ENCODE measurements around the gene NACC2. TPM values are rescaled to one million over a fixed set of nuclear protein-coding genes. Genes with fewer than 3 reads are reported as not detected.

NACC2 gene
- total and polyA plus RNA-seq, 10 donors = 2.1 to 34.9 (median 23.7) TPM

DNA sequence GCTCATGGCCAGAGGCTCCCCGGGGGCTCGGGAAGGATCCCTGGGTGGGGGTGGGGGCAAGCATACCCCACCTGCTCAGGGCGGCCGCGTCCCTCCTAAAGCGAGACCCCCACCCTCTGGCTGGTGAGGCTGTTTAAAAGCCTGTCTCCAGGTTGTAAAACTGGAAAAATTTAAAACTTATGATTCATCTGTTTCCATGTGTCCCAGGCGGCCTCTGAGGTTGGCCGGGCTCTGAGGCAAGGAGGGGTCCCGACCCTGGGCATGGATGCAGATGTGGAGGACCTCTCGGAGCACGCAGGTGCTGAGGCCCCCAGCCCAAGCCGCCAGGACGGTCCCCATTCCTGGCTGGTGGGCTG, 47.7 kb upstream of the NACC2 start:
- Histone ChIP-seq H3K36me3 (no peaks in the 10 kb centered on the region), H3K4me1 (peaks cover 0 to 6% (median under 1%) of the 10 kb centered on the region in 6 donors), H3K27me3 (replicated peaks in 1 of 7) (peaks cover 0 to 79% (median 42%) of the 10 kb centered on the region in 7 donors), H3K4me3 (no peak overlapping the region), H3K9me3 (no peaks in the 10 kb centered on the region), H3K27ac (no peak overlapping the region)
- no peak for DNase-seq
- intact Hi-C loops (cut with DNase I; ENCODE audit: low total_unique reads) = no loop called here
- WGBS, 5 donors = 49 to 72% (median 62%) methylated on average over 6 to 13 of the region's 13 CpGs
- TF ChIP-seq POLR2A (IDR thresholded peaks at IDR 0.05) = no peak
- TF ChIP-seq POLR2AphosphoS5 (IDR thresholded peaks at IDR 0.05) = no peak
- TF ChIP-seq, protein P1, sequence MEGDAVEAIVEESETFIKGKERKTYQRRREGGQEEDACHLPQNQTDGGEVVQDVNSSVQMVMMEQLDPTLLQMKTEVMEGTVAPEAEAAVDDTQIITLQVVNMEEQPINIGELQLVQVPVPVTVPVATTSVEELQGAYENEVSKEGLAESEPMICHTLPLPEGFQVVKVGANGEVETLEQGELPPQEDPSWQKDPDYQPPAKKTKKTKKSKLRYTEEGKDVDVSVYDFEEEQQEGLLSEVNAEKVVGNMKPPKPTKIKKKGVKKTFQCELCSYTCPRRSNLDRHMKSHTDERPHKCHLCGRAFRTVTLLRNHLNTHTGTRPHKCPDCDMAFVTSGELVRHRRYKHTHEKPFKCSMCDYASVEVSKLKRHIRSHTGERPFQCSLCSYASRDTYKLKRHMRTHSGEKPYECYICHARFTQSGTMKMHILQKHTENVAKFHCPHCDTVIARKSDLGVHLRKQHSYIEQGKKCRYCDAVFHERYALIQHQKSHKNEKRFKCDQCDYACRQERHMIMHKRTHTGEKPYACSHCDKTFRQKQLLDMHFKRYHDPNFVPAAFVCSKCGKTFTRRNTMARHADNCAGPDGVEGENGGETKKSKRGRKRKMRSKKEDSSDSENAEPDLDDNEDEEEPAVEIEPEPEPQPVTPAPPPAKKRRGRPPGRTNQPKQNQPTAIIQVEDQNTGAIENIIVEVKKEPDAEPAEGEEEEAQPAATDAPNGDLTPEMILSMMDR (IDR thresholded peaks at IDR 0.05 in 8 of 11, conservative IDR thresholded peaks at IDR 0.05 in 3 of 11) = no peak

GRCh38 chr9:136142414-136142796, 47.3 kb upstream of the NACC2 start:
- no peaks in the 10 kb centered on the region for H3K9me3 ChIP-seq
- H3K4me3 ChIP-seq = no peak overlapping the region
- H3K4me1 ChIP-seq = peaks cover 0 to 11% (median 2%) of the 10 kb centered on the region in 6 donors
- TF ChIP-seq, protein P1 (IDR thresholded peaks at IDR 0.05 in 8 of 11, conservative IDR thresholded peaks at IDR 0.05 in 3 of 11) = no peak
- H3K27me3 ChIP-seq (replicated peaks in 1 of 7) = peaks cover 0 to 79% (median 38%) of the 10 kb centered on the region in 7 donors
- intact Hi-C loops (cut with DNase I; ENCODE audit: low total_unique reads) = no loop called here
- WGBS, 5 donors = 71 to 92% (median 74%) methylated on average over 5 to 6 of the region's 6 CpGs
- no peaks in the 10 kb centered on the region for H3K36me3 ChIP-seq
- no peak for DNase-seq
- H3K27ac ChIP-seq = no peak overlapping the region

- intact Hi-C loops (cut with DNase I; ENCODE audit: low total_unique reads) = no loop called here
- Histone ChIP-seq H3K27me3 (replicated peaks in 1 of 7) (peaks cover 0 to 79% (median 32%) of the 10 kb centered on the region in 7 donors), H3K27ac (no peak overlapping the region), H3K4me3 (no peak overlapping the region), H3K9me3 (no peaks in the 10 kb centered on the region), H3K36me3 (no peaks in the 10 kb centered on the region), H3K4me1 (peaks cover 0 to 16% (median 5%) of the 10 kb centered on the region in 6 donors)
- TF ChIP-seq POLR2AphosphoS5 (IDR thresholded peaks at IDR 0.05) = no peak
- 80 to 89% (median 82%) methylated on average over 16 to 19 of the region's 19 CpGs for WGBS, 5 donors
- no peak for DNase-seq
Observed at GRCh38 chr9:136141682-136142413, 46.8 kb upstream of the NACC2 start.

- no peak overlapping the region for H3K4me3 ChIP-seq
- TF ChIP-seq, protein P1 (IDR thresholded peaks at IDR 0.05 in 8 of 11, conservative IDR thresholded peaks at IDR 0.05 in 3 of 11) = no peak
- no peak for TF ChIP-seq POLR2A (IDR thresholded peaks at IDR 0.05)
- no peak for TF ChIP-seq POLR2AphosphoS5 (IDR thresholded peaks at IDR 0.05)
- H3K27me3 ChIP-seq (replicated peaks in 1 of 7) = peaks cover 0 to 79% (median 35%) of the 10 kb centered on the region in 7 donors
- no peak for DNase-seq
- H3K9me3 ChIP-seq = no peaks in the 10 kb centered on the region
- H3K27ac ChIP-seq = no peak overlapping the region
- intact Hi-C loops (cut with DNase I; ENCODE audit: low total_unique reads) = no loop called here
- peaks cover 0 to 20% (median 5%) of the 10 kb centered on the region in 6 donors for H3K4me1 ChIP-seq
- 72 to 89% (median 85%) methylated on average over 14 of the region's 14 CpGs for WGBS, 5 donors
- H3K36me3 ChIP-seq = no peaks in the 10 kb centered on the region
Observed at GRCh38 chr9:136140966-136141365, 45.9 kb upstream of the NACC2 start.
